GM18907 (cell line): ENCODE results near the gene RNPS1.
A peak's percentile ranks its signal among the peaks of the same experiment; 100 is the strongest.

ENCODE experiments used
- ATAC-seq: cut with Tn5 transposase; IDR thresholded peaks from one replicate; pipeline ENCODE4 v1.9.1; 2021; ENCODE audit warnings: mild to moderate bottlenecking, moderate library complexity; ENCODE audit not compliant: unreplicated experiment

Gene RNPS1

GRCh38 chr16:2216330-2216729 is 51.6 kb downstream of the RNPS1 start:
- no peak for ATAC-seq

GRCh38 chr16:2214719-2214968 is 53.3 kb downstream of the RNPS1 start, which contains the start of gene PGP:
Gene PGP (minus strand): TSS chr16:2214840. CDS start chr16:2214777, 63 bp downstream.
- ATAC-seq, result peak; percentile 74

DNA sequence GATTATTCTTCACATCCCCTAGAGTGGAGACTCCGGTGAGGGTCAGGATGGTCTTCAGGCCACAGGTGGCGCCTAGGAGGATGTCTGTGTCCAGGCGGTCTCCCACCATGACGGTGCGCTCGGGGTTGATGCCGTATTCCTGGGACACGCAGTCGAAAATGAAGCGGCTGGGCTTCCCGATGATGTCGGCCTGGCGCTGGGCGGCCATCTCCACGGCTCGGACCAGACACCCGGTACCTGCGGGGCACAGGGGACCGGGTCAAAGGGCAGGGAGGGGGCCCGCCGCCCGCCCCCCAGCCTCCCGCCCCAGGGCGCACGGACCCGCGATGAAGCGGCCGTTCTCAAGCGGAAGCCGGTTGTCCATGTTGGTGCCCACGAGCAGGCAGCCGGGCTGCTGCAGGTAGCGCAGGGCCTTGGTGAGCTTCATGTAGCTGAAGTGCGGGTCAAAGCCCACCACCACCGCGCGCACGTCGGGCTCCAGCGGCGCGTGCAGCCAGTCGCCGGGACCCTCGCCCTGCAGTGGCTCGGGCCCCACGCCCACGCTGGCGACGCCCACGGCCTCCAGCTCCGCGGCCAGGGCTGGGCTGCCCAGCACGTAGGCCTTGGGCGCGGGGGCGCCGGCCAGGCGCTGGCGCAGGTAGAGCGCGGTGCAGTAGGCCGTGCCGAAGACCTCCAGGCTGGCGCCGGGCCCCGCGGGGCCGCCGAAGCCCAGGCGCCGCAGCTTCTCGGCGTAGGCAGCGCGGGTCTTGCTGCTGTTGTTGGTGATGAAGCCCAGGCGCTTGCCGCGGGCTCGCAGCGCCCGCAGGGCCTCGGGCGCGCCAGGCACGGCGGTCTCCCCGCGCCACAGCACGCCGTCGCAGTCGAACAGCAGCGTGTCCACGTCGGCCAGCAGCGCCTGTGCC is 53.9 kb downstream of the RNPS1 start:
- peak; percentile 10 for ATAC-seq

DNA sequence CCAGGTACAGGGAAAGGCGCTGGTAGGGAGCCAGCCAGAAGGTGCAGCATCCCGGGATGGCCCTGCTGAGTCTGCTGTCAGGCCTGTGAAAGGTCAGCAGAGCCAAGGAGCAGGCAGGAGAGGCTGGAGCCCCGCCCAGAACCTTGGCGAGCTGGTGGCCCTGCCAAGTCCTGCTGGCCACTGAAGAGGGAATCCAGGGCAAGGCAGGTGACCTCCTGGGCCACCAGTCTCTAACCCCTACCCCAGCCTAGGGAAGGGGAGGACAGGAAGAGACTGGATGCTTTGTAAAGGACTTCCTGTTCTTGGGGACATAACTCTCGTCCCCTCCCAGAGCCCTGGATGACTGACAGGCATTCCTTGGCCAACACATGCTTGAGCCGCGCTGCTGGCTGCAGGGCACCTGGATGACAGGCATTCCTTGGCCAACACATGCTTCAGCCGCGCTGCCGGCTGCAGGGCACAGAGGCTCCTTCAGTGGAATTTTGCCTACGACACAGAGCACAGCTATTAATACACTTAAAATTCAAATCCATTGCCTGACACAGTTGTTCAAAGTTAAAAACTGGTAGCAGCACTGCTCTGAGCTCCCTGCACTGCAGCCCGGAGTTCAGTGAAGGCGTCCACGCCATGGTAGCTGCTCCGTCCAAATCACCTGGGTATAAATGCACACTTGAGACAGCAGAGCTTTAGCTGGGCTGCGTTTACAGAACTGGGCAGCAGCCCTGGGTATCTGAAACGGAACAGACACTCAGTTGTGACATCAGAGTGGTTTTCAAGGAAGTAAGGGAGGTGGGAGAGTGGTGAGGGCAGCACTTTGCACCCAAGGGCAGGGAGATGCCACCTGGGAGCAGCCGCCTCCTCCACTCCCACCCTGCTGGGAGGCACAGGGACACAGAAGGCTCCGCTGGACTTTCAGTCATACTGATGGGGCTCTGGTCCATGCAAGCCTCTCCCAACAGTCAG is 55.3 kb downstream of the RNPS1 start:
- ATAC-seq, result no peak

DNA sequence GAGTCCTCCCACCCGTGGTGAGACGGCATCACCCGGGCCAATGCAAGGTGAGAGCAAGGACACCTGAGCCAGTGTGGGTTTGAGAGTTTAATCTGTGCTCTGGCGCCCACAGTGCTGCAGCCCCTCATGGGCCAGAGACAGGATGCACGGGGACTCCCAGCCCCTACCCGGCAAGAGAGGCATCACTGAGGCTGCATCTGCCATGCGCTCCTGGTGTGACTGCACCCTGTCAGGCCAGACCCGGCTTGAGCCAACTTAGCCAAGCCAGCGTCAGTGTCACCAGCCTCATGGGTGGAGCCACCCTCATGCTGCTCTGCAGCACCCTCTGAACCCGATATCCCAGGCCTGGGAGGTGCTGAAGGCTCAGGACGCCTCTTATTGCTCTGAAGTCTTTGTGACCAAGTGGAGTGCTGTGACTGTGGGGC is 56.0 kb downstream of the RNPS1 start:
- no peak for ATAC-seq

DNA sequence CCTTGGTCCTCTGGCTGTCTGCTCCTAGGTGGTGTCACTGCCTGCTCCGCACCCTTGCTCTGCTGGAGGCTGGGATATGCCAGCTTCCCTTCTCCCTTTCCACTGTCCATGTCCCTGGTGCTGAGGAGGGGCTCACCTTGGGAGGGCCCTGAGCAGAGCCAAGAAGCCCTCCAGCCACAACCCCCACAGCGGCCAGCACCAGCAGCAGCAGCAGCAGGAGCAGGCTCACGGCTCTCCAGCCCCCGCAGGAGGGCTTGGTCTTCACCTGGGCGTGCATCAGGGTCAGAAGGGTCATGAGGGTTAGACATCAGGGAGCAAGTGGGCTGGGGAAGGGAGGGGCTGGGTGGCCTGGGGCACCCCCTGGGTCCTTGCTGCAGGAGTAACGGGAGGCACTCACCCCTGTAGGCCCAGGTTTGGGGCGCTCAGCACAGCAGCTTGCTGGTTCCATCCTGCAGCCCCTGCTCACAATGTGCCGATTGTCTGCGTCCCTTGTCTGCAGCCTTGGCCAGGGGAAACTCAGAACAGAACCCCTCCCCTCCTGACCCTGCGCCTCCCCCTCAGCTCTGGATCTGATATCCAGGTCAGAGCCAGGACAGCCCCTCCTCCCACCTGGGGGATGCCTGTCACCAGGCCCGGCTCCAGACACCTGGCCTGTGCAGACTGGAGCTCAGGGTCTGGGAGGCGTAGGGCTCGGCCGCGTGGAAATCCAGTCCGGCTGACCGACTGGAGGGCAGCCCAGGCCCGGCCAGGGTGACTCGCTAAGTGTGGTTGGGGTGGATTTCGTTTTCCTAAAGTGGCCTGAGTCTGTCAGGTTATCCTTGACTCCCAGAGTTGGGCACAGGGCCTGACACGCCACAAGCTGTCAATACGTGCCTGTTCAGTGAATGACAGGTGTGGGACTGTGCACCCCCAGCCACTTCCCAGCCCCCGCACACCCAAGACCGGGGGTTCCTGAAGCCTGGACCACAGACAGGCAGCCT is 57.2 kb downstream of the RNPS1 start, which contains the start of gene BRICD5:
Gene BRICD5, minus strand, starts transcription at position 478 of the 980 bp plus-strand sequence. Its CDS starts 30 bp downstream, at position 448.
- ATAC-seq, result no peak

DNA sequence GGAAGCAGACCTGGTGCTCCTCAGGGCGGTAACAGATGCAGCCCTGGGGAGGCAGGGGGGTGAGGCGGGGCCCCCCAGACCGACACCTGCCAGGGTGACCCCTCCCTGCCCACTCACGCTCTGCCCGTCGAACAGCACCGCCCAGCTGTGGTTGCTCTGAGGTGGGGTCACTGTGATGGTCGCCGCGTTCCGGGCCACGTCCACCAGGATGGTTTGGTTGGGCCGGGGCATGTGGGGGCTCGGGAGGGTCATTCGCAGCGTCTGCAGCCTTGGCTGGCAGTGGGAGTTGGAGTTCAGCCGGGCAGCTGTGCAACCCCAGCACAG is 58.0 kb downstream of the RNPS1 start:
- ATAC-seq, result no peak

DNA sequence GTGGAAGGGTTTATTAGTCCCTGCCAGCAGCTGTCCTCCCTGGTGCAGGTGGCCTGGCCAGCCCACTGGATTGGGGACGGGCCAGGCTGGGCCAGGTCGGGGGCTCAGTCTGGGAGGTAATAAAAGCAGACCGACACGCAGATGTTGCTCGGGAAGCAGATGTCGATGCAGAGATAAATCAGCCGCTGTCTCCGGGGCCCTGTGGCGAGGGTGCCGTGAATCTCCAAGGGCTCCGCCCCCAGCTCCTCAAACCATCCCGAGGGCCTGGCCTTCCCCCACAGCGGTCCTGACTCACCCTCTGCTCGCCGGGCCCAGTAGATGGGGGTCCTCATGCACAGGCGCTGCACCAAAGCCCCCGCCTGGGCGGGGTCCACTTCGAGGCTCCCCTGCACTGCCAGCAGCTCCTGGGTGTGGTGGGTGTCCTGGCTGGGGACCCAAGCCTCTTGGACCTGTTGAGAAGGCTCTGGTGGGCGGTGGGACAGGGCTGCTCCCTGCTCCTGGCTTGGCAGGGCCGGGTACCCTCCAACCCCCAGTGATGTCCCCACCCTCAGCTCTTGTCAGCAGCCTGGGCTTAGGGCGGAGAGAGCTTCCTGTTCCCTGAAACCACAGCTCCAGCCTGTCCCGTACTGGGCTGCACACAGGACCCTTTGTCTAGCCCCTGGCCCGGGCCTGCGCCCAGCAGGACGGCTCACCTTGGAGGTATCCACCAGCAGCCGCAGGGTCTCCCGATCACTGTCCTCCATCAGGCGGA is 58.5 kb downstream of the RNPS1 start:
- no peak for ATAC-seq

DNA sequence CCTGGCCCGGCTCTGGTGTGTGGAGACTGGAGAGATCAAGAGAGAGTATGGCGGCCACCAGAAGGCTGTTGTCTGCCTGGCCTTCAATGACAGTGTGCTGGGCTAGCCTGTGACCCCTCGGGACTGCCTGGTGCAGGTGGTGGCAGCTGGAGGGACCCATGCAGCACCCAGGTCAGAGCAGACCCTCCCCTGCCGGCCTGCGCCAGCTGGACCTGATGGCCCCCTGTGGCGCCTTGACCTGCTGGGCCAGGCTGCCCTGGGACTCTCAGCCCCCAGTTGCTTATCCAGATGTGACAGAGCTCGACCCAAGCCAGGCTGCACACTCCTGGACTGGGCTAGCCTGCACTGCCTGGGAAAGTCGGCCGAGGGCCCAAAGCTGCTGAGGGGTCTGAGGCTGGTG is 59.2 kb downstream of the RNPS1 start:
- no peak for ATAC-seq

DNA sequence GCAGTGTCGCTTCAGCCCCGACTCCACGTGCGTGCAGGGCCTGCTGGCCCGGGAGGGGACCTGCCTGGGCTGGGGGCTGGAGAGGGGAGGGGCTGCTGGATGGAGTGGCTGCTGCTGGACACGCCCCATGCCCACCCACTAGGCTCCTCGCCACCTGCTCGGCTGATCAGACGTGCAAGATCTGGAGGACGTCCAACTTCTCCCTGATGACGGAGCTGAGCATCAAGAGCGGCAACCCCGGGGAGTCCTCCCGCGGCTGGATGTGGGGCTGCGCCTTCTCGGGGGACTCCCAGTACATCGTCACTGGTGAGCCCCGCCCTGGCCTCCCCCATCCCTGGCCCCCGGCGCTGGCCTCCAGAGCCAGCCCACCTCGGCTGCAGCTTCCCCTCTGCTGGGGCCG is 59.6 kb downstream of the RNPS1 start:
- ATAC-seq, result no peak

DNA sequence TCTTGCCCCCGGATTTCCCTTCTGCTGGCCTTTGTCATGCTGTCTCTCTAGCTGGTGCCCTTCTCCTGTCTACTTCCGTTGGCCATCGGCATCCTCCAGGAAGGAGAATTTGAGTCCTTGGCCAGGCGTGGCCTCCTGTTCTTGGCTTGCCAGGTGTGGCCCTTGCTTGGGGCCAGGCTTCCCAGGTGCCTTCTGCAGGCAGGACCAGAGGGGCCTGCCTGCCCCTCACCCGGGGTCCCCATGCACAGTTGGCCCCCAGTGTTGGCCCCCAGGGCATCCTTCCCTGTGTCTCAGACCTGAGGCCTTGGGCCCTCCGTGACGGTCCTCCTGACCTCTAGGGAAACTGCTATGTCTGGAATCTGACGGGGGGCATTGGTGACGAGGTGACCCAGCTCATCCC is 60.1 kb downstream of the RNPS1 start:
- ATAC-seq, result no peak

DNA sequence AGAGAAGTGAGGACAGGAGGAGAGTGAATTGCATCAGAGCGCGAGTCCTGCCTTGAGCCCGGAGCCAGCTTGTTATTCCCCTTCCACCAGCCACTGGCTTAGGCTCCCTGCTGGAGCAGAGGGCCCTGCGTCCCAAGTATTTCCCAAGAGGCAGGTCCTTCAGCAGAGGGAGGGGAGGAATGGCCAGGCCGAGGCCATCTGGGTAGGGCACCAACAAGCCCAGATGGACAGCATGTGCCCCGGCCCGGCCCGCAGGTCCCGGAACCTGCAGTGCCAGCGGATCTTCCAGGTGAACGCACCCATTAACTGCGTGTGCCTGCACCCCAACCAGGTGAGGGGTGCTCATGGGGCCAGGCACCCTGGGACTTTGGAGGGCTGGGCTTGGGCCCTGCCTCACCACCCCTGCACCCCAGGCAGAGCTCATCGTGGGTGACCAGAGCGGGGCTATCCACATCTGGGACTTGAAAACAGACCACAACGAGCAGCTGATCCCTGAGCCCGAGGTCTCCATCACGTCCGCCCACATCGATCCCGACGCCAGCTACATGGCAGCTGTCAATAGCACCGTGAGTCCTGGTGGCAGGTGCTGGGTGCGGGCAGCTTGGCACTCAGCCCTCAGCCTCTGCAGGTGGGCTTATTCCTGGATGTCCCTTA is 61.0 kb downstream of the RNPS1 start:
- ATAC-seq, result no peak

DNA sequence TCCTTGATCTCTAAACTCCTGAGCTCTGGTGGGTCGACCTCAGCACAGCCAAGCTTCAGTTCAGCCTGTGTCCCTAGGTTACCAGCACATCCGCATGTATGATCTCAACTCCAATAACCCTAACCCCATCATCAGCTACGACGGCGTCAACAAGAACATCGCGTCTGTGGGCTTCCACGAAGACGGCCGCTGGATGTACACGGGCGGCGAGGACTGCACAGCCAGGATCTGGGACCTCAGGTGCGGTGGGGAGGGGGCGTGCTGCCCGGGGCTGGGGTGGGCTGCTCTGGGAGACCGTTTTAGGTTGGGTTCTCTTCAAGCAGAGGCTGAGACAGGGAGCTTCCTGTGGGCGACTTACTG is 61.5 kb downstream of the RNPS1 start:
- ATAC-seq, result no peak

DNA sequence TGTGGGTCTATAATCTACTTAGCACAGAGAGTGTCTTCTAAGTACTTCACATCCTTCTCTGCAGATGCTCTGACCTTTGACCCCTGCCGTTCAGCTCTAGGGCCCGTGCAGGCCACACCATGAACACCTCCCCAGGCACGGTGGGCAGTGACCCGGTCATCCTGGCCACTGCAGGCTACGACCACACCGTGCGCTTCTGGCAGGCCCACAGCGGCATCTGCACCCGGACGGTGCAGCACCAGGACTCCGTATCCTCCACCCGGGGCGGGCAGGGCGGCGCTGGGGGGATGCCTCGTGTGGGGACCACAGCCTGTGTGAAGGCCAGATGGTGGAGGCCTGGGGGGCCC is 62.0 kb downstream of the RNPS1 start:
- ATAC-seq, result peak; percentile 13

DNA sequence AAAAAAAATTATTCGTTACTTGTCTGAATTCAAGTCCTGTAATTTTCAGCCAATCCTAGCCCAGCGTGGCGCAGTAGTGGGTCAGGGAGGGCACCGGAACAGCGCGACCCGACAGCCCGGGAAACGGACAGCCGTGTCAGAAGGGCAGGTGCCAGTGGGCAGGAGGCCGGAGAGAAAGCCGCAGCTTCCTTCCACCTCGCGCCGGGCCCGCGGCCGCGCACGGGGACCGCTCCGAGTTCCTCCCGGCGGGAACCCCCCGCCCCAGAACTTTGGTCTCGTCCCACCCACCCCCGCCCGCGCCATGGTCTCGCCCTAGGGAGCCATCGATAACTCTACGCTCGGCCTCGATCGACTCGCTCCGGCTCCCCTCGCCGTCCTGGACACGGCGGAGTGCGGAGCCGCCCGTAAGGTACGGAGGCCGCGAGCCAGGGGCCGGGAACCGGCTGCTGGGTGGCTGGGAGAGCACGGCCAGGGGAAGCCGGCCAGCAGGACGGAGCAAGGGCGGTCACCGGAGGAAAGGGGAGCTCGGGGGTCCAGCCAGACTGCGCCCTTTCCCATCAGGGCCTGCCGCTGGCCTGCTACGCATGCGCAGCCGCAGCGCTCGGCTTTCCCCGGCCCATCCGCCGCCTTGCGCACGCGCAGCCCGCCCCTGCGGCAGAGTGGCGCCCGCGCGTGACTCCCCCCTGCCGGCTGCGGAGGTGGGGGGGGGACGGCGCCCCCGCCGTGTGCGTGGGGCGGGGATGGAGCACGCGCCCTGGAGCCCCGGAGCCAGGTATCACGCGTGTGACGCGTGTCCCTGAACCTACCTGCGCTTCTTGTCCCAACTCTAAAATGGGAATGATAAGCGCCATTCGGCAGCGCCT is 62.6 kb downstream of the RNPS1 start, which contains the start of gene MLST8:
Gene MLST8, plus strand, starts transcription at position 351 of the 863 bp plus-strand sequence. CDS start 632 bp downstream, outside the sequence.
- ATAC-seq, result peak; percentile 73

- no peak for ATAC-seq
Observed at GRCh38 chr16:2204416-2205103, 63.4 kb downstream of the RNPS1 start.
